ENCODE measurements around the gene VDAC1.
A peak's percentile ranks its signal among the peaks of the same experiment; 100 is the strongest.

The VDAC1 gene

GRCh38 chr5:134006115-134006514 lies 1.3 kb upstream of the VDAC1 start:
- peak overlapping the region; percentile 87 for H3K4me2 ChIP-seq (ENCODE audit: low read length)
- H3K36me3 ChIP-seq (ENCODE audit: control insufficient read depth, low read length): peaks cover 33% of the 10 kb centered on the region
- H4K20me1 ChIP-seq (ENCODE audit: control insufficient read depth, insufficient read depth, low read depth, low read length): peaks cover 12% of the 10 kb centered on the region
- TF ChIP-seq EZH2phosphoT487 (IDR thresholded peaks at IDR 0.05; ENCODE audit: borderline replicate concordance, low read length) (no peak), CTCF (IDR thresholded peaks at IDR 0.05; ENCODE audit: low read depth, low read length, poor library complexity, severe bottlenecking) (no peak)
- H3F3A ChIP-seq (ENCODE audit: control insufficient read depth, insufficient read depth): no peaks in the 10 kb centered on the region
- H3K79me2 ChIP-seq (ENCODE audit: control insufficient read depth, low read length): peaks cover 50% of the 10 kb centered on the region
- H3K27ac ChIP-seq (ENCODE audit: low read depth, low read length): no peak overlapping the region
- H3K4me1 ChIP-seq (ENCODE audit: control insufficient read depth, low read length): peaks cover 28% of the 10 kb centered on the region
- peak overlapping the region; percentile 84 for H3K4me3 ChIP-seq (ENCODE audit: low read length)
- no peaks in the 10 kb centered on the region for H3K27me3 ChIP-seq (ENCODE audit: control insufficient read depth, low read length)
- no peaks in the 10 kb centered on the region for H3K9me2 ChIP-seq (replicated peaks; ENCODE audit: control insufficient read depth, low read length)
- no peaks in the 10 kb centered on the region for H3K9me3 ChIP-seq (ENCODE audit: control insufficient read depth, insufficient read depth, low read length)

- H3K79me2 ChIP-seq (ENCODE audit: control insufficient read depth, low read length): peaks cover 56% of the 10 kb centered on the region
- H3K4me3 ChIP-seq (ENCODE audit: low read length): peak overlapping the region; percentile 84
- no peaks in the 10 kb centered on the region for H3K27me3 ChIP-seq (ENCODE audit: control insufficient read depth, low read length)
These were observed 764 bp upstream of the VDAC1 start for GRCh38 chr5:134005417-134006061.

GRCh38 chr5:134003817-134004625 lies 754 bp downstream of the VDAC1 start:
- H3K9me3 ChIP-seq (ENCODE audit: control insufficient read depth, insufficient read depth, low read length): no peaks in the 10 kb centered on the region
- H4K20me1 ChIP-seq (ENCODE audit: control insufficient read depth, insufficient read depth, low read depth, low read length): peaks cover 23% of the 10 kb centered on the region
- H3K4me3 ChIP-seq (ENCODE audit: low read length): peak overlapping the region; percentile 84
- H3K27me3 ChIP-seq (ENCODE audit: control insufficient read depth, low read length): no peaks in the 10 kb centered on the region
- H3K79me2 ChIP-seq (ENCODE audit: control insufficient read depth, low read length): peaks cover 71% of the 10 kb centered on the region
- H3K36me3 ChIP-seq (ENCODE audit: control insufficient read depth, low read length): peaks cover 51% of the 10 kb centered on the region
- TF ChIP-seq CTCF (IDR thresholded peaks at IDR 0.05; ENCODE audit: low read depth, low read length, poor library complexity, severe bottlenecking) (no peak), EZH2phosphoT487 (IDR thresholded peaks at IDR 0.05; ENCODE audit: borderline replicate concordance, low read length) (no peak)
- H3K27ac ChIP-seq (ENCODE audit: low read depth, low read length): peak overlapping the region; percentile 78
- peaks cover 43% of the 10 kb centered on the region for H3K4me1 ChIP-seq (ENCODE audit: control insufficient read depth, low read length)
- no peaks in the 10 kb centered on the region for H3F3A ChIP-seq (ENCODE audit: control insufficient read depth, insufficient read depth)
- H3K4me2 ChIP-seq (ENCODE audit: low read length): peak overlapping the region; percentile 90
- H3K9me2 ChIP-seq (replicated peaks; ENCODE audit: control insufficient read depth, low read length): no peaks in the 10 kb centered on the region

More at GRCh38 chr5:134005417-134006061, 764 bp upstream of the VDAC1 start:
- Histone ChIP-seq H3K4me2 (ENCODE audit: low read length) (peak overlapping the region; percentile 87), H3K27ac (ENCODE audit: low read depth, low read length) (peak overlapping the region; percentile 70), H3K36me3 (ENCODE audit: control insufficient read depth, low read length) (peaks cover 39% of the 10 kb centered on the region), H3F3A (ENCODE audit: control insufficient read depth, insufficient read depth) (no peaks in the 10 kb centered on the region), H4K20me1 (ENCODE audit: control insufficient read depth, insufficient read depth, low read depth, low read length) (peaks cover 15% of the 10 kb centered on the region), H3K4me1 (ENCODE audit: control insufficient read depth, low read length) (peaks cover 32% of the 10 kb centered on the region), H3K9me3 (ENCODE audit: control insufficient read depth, insufficient read depth, low read length) (no peaks in the 10 kb centered on the region), H3K9me2 (replicated peaks; ENCODE audit: control insufficient read depth, low read length) (no peaks in the 10 kb centered on the region)
- TF ChIP-seq EZH2phosphoT487 (IDR thresholded peaks at IDR 0.05; ENCODE audit: borderline replicate concordance, low read length) (no peak), CTCF (IDR thresholded peaks at IDR 0.05; ENCODE audit: low read depth, low read length, poor library complexity, severe bottlenecking) (no peak)
